ENCODE results near the gene TOP1. TPM values are rescaled to one million over a fixed set of nuclear protein-coding genes. Genes with fewer than 3 reads are reported as not detected.

Gene TOP1
- total RNA-seq, 1 experiment from 2014 or later = 81.8 TPM

DNA sequence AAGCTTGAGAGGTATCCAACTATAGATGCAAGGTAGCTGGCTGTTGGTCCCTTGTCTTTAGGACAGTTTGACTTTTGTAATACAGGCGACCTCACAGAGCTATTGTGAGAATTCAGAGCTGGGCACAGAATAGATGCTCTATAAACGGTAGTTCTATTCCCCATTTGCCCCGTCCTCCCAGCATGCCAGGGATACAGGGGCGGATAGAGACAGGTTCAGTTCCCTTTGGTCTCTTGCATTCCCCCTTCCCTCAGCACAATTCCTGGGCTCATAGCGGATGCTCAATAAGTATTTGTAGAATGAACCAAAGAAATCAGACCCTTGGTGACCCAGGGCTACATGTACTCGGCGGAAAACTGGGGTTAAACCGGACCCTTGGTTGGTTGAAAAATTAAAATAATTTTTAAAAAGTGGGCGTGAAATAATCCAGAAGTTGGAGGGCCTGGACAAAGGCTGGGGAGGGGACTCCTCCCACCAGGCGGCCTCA is 707 bp upstream of the TOP1 start:
- Mint-ChIP-seq H3K9me3 (no peaks in the 10 kb centered on the region), H3K27ac (peak overlapping the region; percentile 21; the same call in 1 of the 2 replicates), H3K4me1 (peaks cover 43% of the 10 kb centered on the region), H3K27me3 (ENCODE audit: low read depth) (peaks cover 43% of the 10 kb centered on the region), H3K36me3 (peaks cover 32% of the 10 kb centered on the region), H3K4me3 (peak overlapping the region; percentile 72)
- no peak for TF ChIP-seq NR3C1 (CRISPR knock-in tag; conservative IDR thresholded peaks at IDR 0.05; ENCODE audit: low read depth)
- TF ChIP-seq, protein P1, sequence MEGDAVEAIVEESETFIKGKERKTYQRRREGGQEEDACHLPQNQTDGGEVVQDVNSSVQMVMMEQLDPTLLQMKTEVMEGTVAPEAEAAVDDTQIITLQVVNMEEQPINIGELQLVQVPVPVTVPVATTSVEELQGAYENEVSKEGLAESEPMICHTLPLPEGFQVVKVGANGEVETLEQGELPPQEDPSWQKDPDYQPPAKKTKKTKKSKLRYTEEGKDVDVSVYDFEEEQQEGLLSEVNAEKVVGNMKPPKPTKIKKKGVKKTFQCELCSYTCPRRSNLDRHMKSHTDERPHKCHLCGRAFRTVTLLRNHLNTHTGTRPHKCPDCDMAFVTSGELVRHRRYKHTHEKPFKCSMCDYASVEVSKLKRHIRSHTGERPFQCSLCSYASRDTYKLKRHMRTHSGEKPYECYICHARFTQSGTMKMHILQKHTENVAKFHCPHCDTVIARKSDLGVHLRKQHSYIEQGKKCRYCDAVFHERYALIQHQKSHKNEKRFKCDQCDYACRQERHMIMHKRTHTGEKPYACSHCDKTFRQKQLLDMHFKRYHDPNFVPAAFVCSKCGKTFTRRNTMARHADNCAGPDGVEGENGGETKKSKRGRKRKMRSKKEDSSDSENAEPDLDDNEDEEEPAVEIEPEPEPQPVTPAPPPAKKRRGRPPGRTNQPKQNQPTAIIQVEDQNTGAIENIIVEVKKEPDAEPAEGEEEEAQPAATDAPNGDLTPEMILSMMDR (IDR thresholded peaks at IDR 0.05) = no peak
- TF ChIP-seq, protein P2, sequence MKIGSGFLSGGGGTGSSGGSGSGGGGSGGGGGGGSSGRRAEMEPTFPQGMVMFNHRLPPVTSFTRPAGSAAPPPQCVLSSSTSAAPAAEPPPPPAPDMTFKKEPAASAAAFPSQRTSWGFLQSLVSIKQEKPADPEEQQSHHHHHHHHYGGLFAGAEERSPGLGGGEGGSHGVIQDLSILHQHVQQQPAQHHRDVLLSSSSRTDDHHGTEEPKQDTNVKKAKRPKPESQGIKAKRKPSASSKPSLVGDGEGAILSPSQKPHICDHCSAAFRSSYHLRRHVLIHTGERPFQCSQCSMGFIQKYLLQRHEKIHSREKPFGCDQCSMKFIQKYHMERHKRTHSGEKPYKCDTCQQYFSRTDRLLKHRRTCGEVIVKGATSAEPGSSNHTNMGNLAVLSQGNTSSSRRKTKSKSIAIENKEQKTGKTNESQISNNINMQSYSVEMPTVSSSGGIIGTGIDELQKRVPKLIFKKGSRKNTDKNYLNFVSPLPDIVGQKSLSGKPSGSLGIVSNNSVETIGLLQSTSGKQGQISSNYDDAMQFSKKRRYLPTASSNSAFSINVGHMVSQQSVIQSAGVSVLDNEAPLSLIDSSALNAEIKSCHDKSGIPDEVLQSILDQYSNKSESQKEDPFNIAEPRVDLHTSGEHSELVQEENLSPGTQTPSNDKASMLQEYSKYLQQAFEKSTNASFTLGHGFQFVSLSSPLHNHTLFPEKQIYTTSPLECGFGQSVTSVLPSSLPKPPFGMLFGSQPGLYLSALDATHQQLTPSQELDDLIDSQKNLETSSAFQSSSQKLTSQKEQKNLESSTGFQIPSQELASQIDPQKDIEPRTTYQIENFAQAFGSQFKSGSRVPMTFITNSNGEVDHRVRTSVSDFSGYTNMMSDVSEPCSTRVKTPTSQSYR (CRISPR knock-in tag; IDR thresholded peaks at IDR 0.05) = no peak
- TF ChIP-seq AFF4 (CRISPR knock-in tag; IDR thresholded peaks at IDR 0.05; ENCODE audit: borderline replicate concordance) = no peak
- no peak for TF ChIP-seq RORB (CRISPR knock-in tag; IDR thresholded peaks at IDR 0.05)
- no peak for TF ChIP-seq ESRRA (CRISPR knock-in tag; IDR thresholded peaks at IDR 0.05; ENCODE audit: borderline replicate concordance)
- DNase-seq (ENCODE audit: low spot score) (no peak), ATAC-seq (no peak)
- ChIA-PET POLR2A (interaction anchor here (0.7 to 1.5 kb wide), 2 partner anchors 10 to 19 kb away, joined by 3 to 4 read pairs; no protein-coding TSS in a partner anchor), CTCF (interaction anchor here (0.6 to 1.5 kb wide), 3 partner anchors 37 to 107 kb away, joined by 4 to 15 read pairs (median 6); no protein-coding TSS in a partner anchor)

DNA sequence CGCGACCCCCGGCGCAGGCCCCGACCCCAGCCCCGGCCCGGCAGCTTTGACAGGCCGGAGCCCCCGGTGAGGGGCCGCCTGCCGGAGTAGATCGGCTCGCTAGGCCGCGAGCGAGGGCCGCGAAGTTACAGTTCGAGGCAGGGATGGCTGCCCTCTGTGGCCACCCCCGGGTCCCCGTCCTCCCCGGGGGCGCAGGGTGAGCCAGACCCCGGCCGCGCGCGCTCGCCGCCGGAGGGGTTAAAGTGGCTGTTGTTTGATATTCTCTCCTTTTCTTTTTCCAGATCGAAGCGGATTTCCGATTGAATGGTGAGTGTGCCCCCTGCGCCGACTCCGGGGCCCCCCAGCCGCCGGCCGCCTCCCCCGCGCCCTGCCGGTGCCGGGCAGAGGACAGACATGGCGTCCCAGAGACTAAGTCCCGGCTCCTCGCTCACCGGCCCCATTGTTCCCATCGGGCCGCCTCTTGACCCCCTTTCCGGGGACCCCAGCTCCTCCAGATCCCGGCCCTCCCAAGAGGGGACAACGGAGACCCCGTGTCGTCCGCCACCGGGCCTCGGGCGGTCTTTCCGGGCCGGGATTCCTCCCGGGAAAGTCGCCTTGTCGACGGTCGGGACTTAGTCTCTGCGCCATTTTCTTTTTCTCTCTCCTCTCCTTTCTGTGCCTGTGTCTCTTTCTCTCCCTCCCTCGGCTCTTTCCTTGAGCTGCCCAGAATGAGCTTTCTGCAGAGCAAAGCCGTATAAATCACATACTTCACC is 704 bp downstream of the TOP1 start:
- ATAC-seq = no peak
- no peak for TF ChIP-seq FOXJ3 (CRISPR knock-in tag; IDR thresholded peaks at IDR 0.05; ENCODE audit: borderline replicate concordance)
- TF ChIP-seq, protein P1 (IDR thresholded peaks at IDR 0.05) = no peak
- TF ChIP-seq, protein P3, sequence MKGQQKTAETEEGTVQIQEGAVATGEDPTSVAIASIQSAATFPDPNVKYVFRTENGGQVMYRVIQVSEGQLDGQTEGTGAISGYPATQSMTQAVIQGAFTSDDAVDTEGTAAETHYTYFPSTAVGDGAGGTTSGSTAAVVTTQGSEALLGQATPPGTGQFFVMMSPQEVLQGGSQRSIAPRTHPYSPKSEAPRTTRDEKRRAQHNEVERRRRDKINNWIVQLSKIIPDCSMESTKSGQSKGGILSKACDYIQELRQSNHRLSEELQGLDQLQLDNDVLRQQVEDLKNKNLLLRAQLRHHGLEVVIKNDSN (CRISPR knock-in tag; IDR thresholded peaks at IDR 0.05) = no peak
- Mint-ChIP-seq H3K36me3 (peaks cover 40% of the 10 kb centered on the region), H3K4me3 (peak overlapping the region; percentile 82), H3K9me3 (no peaks in the 10 kb centered on the region), H3K27ac (peak overlapping the region; percentile 89), H3K27me3 (ENCODE audit: low read depth) (peaks cover 50% of the 10 kb centered on the region), H3K4me1 (peaks cover 57% of the 10 kb centered on the region)
- ChIA-PET CTCF (interaction anchor here (1.2 to 1.4 kb wide), 2 partner anchors 39 to 106 kb away, joined by 4 to 6 read pairs; no protein-coding TSS in a partner anchor), POLR2A (no interaction called here)
- DNase-seq (ENCODE audit: low spot score) = peak; percentile 21

All from WTC11 (cell line).